ENCODE data around the gene C13orf46. TPM values are rescaled to one million over a fixed set of nuclear protein-coding genes. Genes with fewer than 3 reads are reported as not detected.

C13orf46 gene
- total RNA-seq, 1 donor from 2014 or later: 0.54 TPM

- TF ChIP-seq CTCF (IDR thresholded peaks at IDR 0.05; ENCODE audit: unreplicated experiment): no peak
- no peak overlapping the region for H3K4me3 Mint-ChIP-seq
- no peaks in the 10 kb centered on the region for H3K27me3 Mint-ChIP-seq (ENCODE audit: low read depth)
- no peaks in the 10 kb centered on the region for H3K36me3 Mint-ChIP-seq
- DNase-seq (ENCODE audit: low spot score in 2 of 2, unreplicated experiment in 2 of 2): peak in 1 of 2 experiments; percentile 15
- H3K9me3 Mint-ChIP-seq: no peaks in the 10 kb centered on the region
- no peak overlapping the region for H3K27ac Mint-ChIP-seq
- H3K4me1 Mint-ChIP-seq: peaks cover 4% of the 10 kb centered on the region
Measured at GRCh38 chr13:113971471-113972231, 2.2 kb downstream of the C13orf46 start.

- H3K4me1 Mint-ChIP-seq: peaks cover 3% of the 10 kb centered on the region
- no peaks in the 10 kb centered on the region for H3K36me3 Mint-ChIP-seq
- TF ChIP-seq CTCF (IDR thresholded peaks at IDR 0.05; ENCODE audit: unreplicated experiment): no peak
- peak in 1 of 2 experiments; percentile 11 for DNase-seq (ENCODE audit: low spot score in 2 of 2, unreplicated experiment in 2 of 2)
- no peak overlapping the region for H3K27ac Mint-ChIP-seq
- H3K4me3 Mint-ChIP-seq: no peak overlapping the region
- H3K9me3 Mint-ChIP-seq: no peaks in the 10 kb centered on the region
- no peaks in the 10 kb centered on the region for H3K27me3 Mint-ChIP-seq (ENCODE audit: low read depth)
Measured at GRCh38 chr13:113970810-113971470, 2.9 kb downstream of the C13orf46 start.

GRCh38 chr13:113969973-113970611 is 3.8 kb downstream of the C13orf46 start:
- Mint-ChIP-seq H3K9me3 (no peaks in the 10 kb centered on the region), H3K27me3 (ENCODE audit: low read depth) (no peaks in the 10 kb centered on the region), H3K27ac (no peak overlapping the region), H3K4me3 (no peak overlapping the region), H3K4me1 (peaks cover 3% of the 10 kb centered on the region), H3K36me3 (no peaks in the 10 kb centered on the region)
- no peak for TF ChIP-seq CTCF (IDR thresholded peaks at IDR 0.05; ENCODE audit: unreplicated experiment)
- peak in 1 of 2 experiments; percentile 3 for DNase-seq (ENCODE audit: low spot score in 2 of 2, unreplicated experiment in 2 of 2)

GRCh38 chr13:113969311-113969972 is 4.4 kb downstream of the C13orf46 start:
- H3K9me3 Mint-ChIP-seq: no peaks in the 10 kb centered on the region
- H3K27ac Mint-ChIP-seq: no peak overlapping the region
- peaks cover 3% of the 10 kb centered on the region for H3K4me1 Mint-ChIP-seq
- H3K4me3 Mint-ChIP-seq: no peak overlapping the region
- no peaks in the 10 kb centered on the region for H3K27me3 Mint-ChIP-seq (ENCODE audit: low read depth)
- TF ChIP-seq CTCF (IDR thresholded peaks at IDR 0.05; ENCODE audit: unreplicated experiment): no peak
- H3K36me3 Mint-ChIP-seq: no peaks in the 10 kb centered on the region
- DNase-seq (ENCODE audit: low spot score in 2 of 2, unreplicated experiment in 2 of 2): no peak

- DNase-seq (ENCODE audit: low spot score in 2 of 2, unreplicated experiment in 2 of 2): peak in 1 of 2 experiments; percentile 8
- Mint-ChIP-seq H3K27ac (no peak overlapping the region), H3K4me3 (no peak overlapping the region), H3K9me3 (no peaks in the 10 kb centered on the region), H3K36me3 (no peaks in the 10 kb centered on the region), H3K27me3 (ENCODE audit: low read depth) (no peaks in the 10 kb centered on the region), H3K4me1 (peaks cover 3% of the 10 kb centered on the region)
- TF ChIP-seq CTCF (IDR thresholded peaks at IDR 0.05; ENCODE audit: unreplicated experiment): no peak
Measured at GRCh38 chr13:113968463-113969310, 5.2 kb downstream of the C13orf46 start.

Data from mesothelial cell of epicardium (in vitro differentiated cells).